Upper lobe of left lung (tissue), 6 donors: ENCODE data around the gene RASAL2. TPM values are rescaled to one million over a fixed set of nuclear protein-coding genes. Genes with fewer than 3 reads are reported as not detected.
A peak's percentile ranks its signal among the peaks of the same experiment; 100 is the strongest.

Source experiments
- ATAC-seq, 2 donors: fragments of 200-7000 bp; cut with Tn5 transposase; one replicate each; pipeline ENCODE4 v1.9.1; 2022; ENCODE audit warnings: mild to moderate bottlenecking in 2 of 2, moderate library complexity in 2 of 2; ENCODE audit not compliant: low FRiP score in 2 of 2
- DNase-seq, 2 donors: peaks; one replicate each; pipeline ENCODE4 v3.0.0-alpha.2; 2019 to 2020
- H3K27ac ChIP-seq, 4 donors: fragments of 200-600 bp; sonication (generic); one replicate each; pipeline ENCODE4 v1.5.1; 2016 to 2019
- H3K27me3 ChIP-seq, 4 donors: fragments of 200-600 bp; sonication (generic); one replicate each; pipeline ENCODE4 v1.5.1; 2017 to 2019
- H3K36me3 ChIP-seq, 4 donors: fragments of 200-600 bp; sonication (generic); one replicate each; pipeline ENCODE4 v1.5.1; 2016 to 2019
- H3K4me1 ChIP-seq, 4 donors: fragments of 200-600 bp; sonication (generic); one replicate each; pipeline ENCODE4 v1.5.1; 2018 to 2019
- H3K4me3 ChIP-seq, 4 donors: fragments of 200-600 bp; sonication (generic); one replicate each; pipeline ENCODE4 v1.5.1; 2017 to 2019; ENCODE audit warnings: mild to moderate bottlenecking in 2 of 4, moderate library complexity in 1 of 4
- H3K9me3 ChIP-seq, 4 donors: fragments of 200-600 bp; sonication (generic); one replicate each; pipeline ENCODE4 v1.5.1; 2018 to 2019
- EP300 ChIP-seq, 4 donors: sonication (generic); formaldehyde crosslinking; IDR thresholded peaks; one replicate each; pipeline ENCODE4 v1.5.1; 2017; ENCODE audit warnings: antibody characterized with exemption in 4 of 4, control low read depth in 2 of 4
- POLR2A ChIP-seq, 4 donors: fragments of 450-650 bp; IDR thresholded peaks; one replicate each; pipeline ENCODE4 v1.5.1; 2016 to 2017; ENCODE audit warnings: antibody characterized with exemption in 4 of 4, mild to moderate bottlenecking in 2 of 4
- POLR2AphosphoS5 ChIP-seq, 2 donors: sonication (generic); formaldehyde crosslinking; IDR thresholded peaks; one replicate each; pipeline ENCODE4 v1.5.1; 2017; ENCODE audit warnings: antibody characterized with exemption in 2 of 2
- WGBS, 2 donors: methylation state at CpG; one replicate each; pipeline ENCODE4 v1.1.5; 2017 to 2018; 5-methylcytosine and 5-hydroxymethylcytosine counted together
- total RNA-seq, 6 donors: library from RNA; depleted of rRNA in 4 of 6; stranded (reverse); fragments of >200 nt in 4 of 6; gene quantifications; one replicate each; pipeline versions ENCODE4 v1.1.0 to v1.2.1, GENCODE V29; 2016 to 2021
- TF ChIP-seq, protein P1 (sequence below), 6 experiments: fragments of 450-650 bp in 4 of 6; fragments of 200-600 bp in 2 of 6; sonication (generic) in 2 of 6; IDR thresholded peaks; one replicate each; pipeline ENCODE4 v1.5.1; 2016 to 2019; ENCODE audit warnings: antibody characterized with exemption in 6 of 6
- donor health status: DM: no; HTN: no; CAD: no; lungs with moderate emphysema.
- donor health status: DM: no; HTN: yes; CAD: no; lungs with severe emphysema.

RASAL2 gene
- total RNA-seq, 6 donors from 2014 or later: 24.7 to 59.0 (median 41.6) TPM

GRCh38 chr1:178470411-178470960 is 376.6 kb downstream of the RASAL2 start:
- H3K27me3 ChIP-seq: no peaks in the 10 kb centered on the region
- no peaks in the 10 kb centered on the region for H3K9me3 ChIP-seq
- TF ChIP-seq POLR2AphosphoS5 (IDR thresholded peaks at IDR 0.05): no peak
- no peak for TF ChIP-seq POLR2A (IDR thresholded peaks at IDR 0.05)
- TF ChIP-seq, protein P1, sequence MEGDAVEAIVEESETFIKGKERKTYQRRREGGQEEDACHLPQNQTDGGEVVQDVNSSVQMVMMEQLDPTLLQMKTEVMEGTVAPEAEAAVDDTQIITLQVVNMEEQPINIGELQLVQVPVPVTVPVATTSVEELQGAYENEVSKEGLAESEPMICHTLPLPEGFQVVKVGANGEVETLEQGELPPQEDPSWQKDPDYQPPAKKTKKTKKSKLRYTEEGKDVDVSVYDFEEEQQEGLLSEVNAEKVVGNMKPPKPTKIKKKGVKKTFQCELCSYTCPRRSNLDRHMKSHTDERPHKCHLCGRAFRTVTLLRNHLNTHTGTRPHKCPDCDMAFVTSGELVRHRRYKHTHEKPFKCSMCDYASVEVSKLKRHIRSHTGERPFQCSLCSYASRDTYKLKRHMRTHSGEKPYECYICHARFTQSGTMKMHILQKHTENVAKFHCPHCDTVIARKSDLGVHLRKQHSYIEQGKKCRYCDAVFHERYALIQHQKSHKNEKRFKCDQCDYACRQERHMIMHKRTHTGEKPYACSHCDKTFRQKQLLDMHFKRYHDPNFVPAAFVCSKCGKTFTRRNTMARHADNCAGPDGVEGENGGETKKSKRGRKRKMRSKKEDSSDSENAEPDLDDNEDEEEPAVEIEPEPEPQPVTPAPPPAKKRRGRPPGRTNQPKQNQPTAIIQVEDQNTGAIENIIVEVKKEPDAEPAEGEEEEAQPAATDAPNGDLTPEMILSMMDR (IDR thresholded peaks at IDR 0.05): no peak
- TF ChIP-seq EP300 (IDR thresholded peaks at IDR 0.05): no peak
- peak in 1 of 2 donors; percentile 72 for ATAC-seq
- H3K4me3 ChIP-seq: no peak overlapping the region
- no peak overlapping the region for H3K27ac ChIP-seq
- no peaks in the 10 kb centered on the region for H3K4me1 ChIP-seq
- peaks cover 0 to 72% (median 22%) of the 10 kb centered on the region in 4 donors for H3K36me3 ChIP-seq
- no peak for DNase-seq
- 73 to 76% methylated on average over 5 of the region's 5 CpGs for WGBS, 2 donors

- TF ChIP-seq POLR2A (IDR thresholded peaks at IDR 0.05) (no peak), POLR2AphosphoS5 (IDR thresholded peaks at IDR 0.05) (no peak), EP300 (IDR thresholded peaks at IDR 0.05) (no peak)
- TF ChIP-seq, protein P1 (IDR thresholded peaks at IDR 0.05): no peak
- H3K9me3 ChIP-seq: no peaks in the 10 kb centered on the region
- no peak overlapping the region for H3K27ac ChIP-seq
- peaks cover 0 to 62% (median 14%) of the 10 kb centered on the region in 4 donors for H3K36me3 ChIP-seq
- no peaks in the 10 kb centered on the region for H3K27me3 ChIP-seq
- ATAC-seq (no peak), DNase-seq (no peak)
- H3K4me1 ChIP-seq: no peaks in the 10 kb centered on the region
- H3K4me3 ChIP-seq: no peak overlapping the region
These were observed 378.6 kb downstream of the RASAL2 start for GRCh38 chr1:178472531-178472930.

DNA sequence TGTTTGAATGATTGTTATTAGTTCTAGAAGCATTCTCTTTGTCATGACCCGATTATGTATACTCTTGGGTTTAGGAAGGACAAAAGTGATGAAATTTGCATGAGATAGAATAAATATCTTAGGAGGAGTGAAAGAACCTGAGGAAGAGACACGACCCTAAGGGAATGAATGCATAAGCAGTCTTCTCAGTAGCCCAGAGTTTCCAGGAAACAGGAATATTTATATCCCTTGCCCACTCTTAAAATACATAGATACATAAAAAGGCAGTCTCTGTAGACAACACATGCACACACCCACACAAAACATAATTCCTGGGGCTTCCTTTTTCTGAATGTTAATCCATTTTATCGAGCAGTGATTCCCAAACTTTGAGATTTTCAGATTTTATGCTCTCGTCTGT is 383.5 kb downstream of the RASAL2 start:
- Histone ChIP-seq H3K27ac (no peak overlapping the region), H3K36me3 (peaks cover 0 to 47% (median 5%) of the 10 kb centered on the region in 4 donors), H3K27me3 (no peaks in the 10 kb centered on the region), H3K4me1 (no peaks in the 10 kb centered on the region), H3K4me3 (no peak overlapping the region), H3K9me3 (no peaks in the 10 kb centered on the region)
- ATAC-seq (no peak), DNase-seq (no peak)
- no peak for TF ChIP-seq EP300 (IDR thresholded peaks at IDR 0.05)
- 76 to 90% methylated on average over 4 of the region's 4 CpGs for WGBS, 2 donors

- Histone ChIP-seq H3K27ac (no peak overlapping the region), H3K36me3 (peaks cover 0 to 42% (median 4%) of the 10 kb centered on the region in 4 donors), H3K9me3 (no peaks in the 10 kb centered on the region), H3K27me3 (no peaks in the 10 kb centered on the region), H3K4me3 (no peak overlapping the region), H3K4me1 (no peaks in the 10 kb centered on the region)
- 23 to 39% methylated on average over 1 of the region's 1 CpG for WGBS, 2 donors
- ATAC-seq (no peak), DNase-seq (no peak)
- TF ChIP-seq POLR2AphosphoS5 (IDR thresholded peaks at IDR 0.05) (no peak), POLR2A (IDR thresholded peaks at IDR 0.05) (no peak), EP300 (IDR thresholded peaks at IDR 0.05) (no peak)
- TF ChIP-seq, protein P1 (IDR thresholded peaks at IDR 0.05): no peak
These were observed 383.9 kb downstream of the RASAL2 start for GRCh38 chr1:178477841-178478240.

DNA sequence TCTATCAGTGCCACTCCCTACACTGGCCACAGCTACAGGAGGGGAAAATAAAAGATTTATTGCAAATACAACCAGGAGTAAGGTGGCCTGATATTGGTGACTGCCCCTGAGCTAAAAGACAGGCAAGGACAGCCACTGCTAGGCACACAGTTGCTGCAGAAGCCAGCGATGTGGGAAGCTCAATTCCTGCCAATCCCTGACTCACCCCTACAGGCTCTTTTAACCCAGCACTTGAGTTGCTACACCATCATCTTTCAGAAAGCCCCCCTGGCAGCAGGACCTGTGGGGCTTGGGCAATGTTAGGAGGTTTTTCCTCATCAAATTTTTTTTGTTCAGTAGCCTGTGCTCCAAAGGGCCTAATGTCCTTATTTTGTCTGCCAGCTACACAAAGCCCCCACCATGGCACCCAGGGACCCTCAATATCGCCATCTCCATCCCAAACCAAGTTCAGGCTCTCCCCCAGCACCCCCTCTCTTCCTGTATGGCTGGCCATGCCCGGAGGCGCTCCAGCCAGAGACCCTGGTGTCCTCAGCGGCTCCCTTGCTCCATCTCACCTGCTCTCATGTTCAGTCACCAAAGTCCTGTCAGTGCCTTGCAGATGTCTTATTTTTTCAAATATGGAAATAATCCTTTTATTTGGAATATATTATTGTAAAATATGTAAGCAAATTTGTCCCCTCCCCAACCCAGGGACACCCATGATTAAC is 389.5 kb downstream of the RASAL2 start:
- Histone ChIP-seq H3K36me3 (peaks cover 0 to 9% (median 0%) of the 10 kb centered on the region in 4 donors), H3K9me3 (no peaks in the 10 kb centered on the region), H3K4me1 (peaks cover 0 to 15% (median 4%) of the 10 kb centered on the region in 4 donors), H3K4me3 (no peak overlapping the region), H3K27ac (no peak overlapping the region), H3K27me3 (no peaks in the 10 kb centered on the region)
- DNase-seq (peak in 1 of 2 donors; percentile 20), ATAC-seq (no peak)
- TF ChIP-seq, protein P1 (IDR thresholded peaks at IDR 0.05): no peak
- no peak for TF ChIP-seq POLR2AphosphoS5 (IDR thresholded peaks at IDR 0.05)
- TF ChIP-seq EP300 (IDR thresholded peaks at IDR 0.05): no peak
- TF ChIP-seq POLR2A (IDR thresholded peaks at IDR 0.05): no peak
- 88 to 90% methylated on average over 5 of the region's 5 CpGs for WGBS, 2 donors
